Measurements from ENCODE around the gene CDHR2.

- TF ChIP-seq CTCF (IDR thresholded peaks at IDR 0.05) = no peak
- TF ChIP-seq POLR2A (IDR thresholded peaks at IDR 0.05) = no peak
These were observed 27.9 kb upstream of the CDHR2 start for GRCh38 chr5:176521286-176521685.

Measured in uterus (tissue), 2 donors.